SHP77 treated with DMSO at 0.1 percent for 48 hours (cell line): ENCODE data around the gene MRPL53.
"Not testable (repeated sequence)": the region's sequence is repeated elsewhere in the genome, so short reads cannot be mapped to it uniquely, and the experiment has no call there.

Experiments used
- DNase-seq: peaks from one replicate; lab custom pipeline; 2025; lab: John Stamatoyannopoulos, UW

The MRPL53 gene

DNA sequence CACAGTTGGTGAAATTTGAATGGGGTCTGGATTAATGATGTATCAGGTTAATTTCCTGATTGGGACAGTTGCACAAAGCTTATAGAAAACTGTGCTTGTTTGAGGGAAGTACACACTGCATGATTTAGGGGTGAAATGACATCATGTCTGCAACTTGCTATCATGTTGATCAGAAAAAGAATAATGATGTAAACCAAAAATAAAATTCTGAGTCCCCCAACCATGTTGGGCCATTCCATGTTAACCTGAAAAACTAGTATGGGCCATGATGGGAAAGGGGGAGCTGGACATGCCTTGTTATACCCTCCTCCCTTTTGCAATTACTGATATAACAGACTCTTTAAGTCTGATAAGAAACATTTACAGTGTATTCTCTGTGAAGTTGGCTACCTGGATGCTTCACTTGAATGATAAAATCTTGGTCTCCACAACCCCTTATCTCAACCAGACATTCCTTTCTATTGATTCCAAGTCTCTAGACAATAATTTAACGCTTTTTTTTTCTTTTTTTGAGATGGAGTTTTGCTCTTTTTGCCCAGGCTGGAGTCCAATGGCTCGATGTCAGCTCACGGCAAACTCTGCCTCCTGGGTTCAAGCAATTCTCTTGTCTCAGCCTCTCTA lies 21.8 kb downstream of the MRPL53 start:
- DNase-seq = no peak

DNA sequence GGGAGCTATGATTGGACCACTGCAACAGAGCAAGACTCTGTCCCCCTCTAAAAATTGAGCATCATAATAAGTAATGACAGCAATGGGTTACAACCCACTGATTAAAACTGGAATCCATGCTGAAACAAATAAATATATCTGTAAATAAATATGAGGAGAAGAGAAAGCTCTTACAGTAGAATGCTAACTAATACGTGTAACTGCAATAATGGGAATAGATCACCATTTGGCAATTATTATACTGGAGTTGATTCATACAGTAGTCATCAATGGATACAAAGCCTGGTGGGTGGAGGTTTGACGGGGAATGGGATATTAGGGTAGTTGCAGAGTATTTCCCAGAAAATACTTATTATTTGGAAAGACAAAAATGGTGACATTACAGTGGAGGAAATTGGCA lies 23.7 kb downstream of the MRPL53 start:
- no peak for DNase-seq

DNA sequence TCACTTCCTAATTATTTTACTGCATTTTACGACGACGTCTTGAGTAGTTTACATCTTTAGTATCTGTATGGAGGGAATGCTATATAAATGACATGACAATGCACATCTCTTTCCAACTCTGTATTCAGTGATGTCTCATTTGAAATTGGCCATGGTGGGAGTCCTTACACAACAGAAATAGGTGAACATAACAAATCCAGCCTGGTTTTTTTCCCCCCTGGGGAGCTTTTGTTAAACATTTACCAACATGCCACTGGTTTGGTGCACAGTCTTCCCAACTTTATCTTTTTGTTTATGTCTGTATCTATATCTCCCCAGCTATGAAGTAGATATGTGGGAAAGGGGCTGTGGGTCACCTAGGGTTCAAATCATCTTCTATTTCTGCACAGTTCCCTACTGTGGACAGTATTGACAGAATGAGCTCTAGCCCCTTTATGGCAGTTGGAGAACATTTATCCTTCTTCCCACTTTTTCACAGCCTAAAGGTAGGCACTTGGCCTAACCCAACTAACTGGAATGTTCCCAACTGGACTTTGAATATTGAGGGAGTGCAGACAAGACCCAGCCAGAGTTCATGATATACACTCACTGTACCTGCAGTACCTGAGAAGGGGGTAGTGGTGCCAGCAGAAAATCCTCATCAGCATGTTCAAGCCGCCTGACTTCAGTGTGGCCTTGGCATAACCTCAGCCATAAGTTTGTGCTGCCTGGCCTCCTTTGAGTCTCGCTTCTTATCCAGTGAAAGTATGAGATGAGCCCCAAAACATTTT lies 25.1 kb downstream of the MRPL53 start:
- DNase-seq = no peak

DNA sequence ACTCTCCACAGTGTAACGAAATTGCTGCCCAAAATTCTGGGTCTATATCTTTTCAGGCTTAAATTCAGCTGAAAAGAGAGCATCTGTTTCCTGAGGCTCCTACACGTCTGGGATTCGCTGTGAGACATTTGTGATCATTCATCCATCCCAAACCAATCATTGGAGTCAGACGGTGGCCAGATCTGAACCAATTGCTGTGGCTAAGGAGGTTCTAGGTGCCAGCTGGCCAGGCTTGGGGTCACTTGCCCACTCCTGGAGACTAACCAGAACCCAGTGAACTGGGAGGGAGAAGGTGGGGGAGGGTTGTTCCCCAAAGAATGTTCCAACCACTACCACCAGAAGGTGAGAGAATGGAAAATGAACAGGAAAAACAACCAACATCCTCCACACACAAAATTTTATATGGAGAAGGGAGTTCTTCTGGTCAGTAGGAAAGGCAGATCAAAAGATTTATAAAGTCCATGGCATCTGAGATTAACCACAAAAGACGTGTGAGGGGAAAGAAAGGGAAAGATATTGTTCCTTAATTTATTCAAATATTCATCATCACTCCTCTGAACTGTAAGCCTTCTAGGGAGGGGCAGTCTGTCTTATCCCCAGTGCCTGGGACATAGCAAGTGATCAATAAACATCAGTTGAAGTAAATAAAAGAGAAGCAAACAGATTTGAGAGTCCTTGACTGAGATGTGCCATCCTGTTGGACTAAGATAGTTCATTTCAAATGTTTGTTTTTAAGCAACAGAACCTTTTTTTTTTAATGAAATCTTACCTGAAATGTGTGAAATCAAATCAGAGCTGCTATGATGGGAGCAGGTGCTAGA lies 27.8 kb downstream of the MRPL53 start:
- no peak for DNase-seq

DNA sequence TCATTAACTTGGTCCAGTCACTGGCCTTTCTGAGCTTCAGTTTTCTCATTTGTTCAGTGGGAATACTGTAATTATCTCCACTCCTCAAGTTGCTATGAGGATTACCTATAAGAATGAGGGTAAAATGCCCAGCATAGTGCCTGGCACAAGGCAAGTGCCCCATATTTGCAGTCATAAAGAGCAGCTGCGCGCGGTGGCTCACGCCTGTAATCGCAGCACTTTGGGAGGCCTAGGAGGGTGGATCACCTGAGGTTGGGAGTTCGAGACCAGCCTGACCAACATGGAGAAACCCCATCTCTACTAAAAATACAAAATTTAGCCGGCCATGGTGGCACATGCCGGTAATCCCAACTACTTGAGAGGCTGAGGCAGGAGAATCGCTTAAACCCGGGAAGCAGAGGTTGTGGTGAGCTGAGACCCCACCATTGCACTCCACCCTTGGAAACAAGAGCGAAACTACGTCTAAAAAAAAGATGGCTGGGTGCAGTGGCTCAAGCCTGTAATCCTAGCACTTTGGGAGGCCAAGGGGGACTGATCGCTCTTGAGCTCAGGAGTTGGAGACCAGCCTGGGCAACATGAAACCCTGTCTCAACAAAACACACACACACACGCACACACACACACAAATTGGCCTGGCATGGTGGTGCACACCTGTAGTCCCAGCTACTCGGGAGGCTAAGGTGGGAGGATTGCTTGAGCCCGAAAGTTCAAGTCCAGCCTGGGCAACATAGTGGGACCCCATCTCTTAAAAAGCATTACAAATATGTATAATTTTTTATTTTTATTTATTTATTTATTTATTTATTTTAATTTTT lies 29.8 kb downstream of the MRPL53 start:
- DNase-seq = not testable (repeated sequence)

DNA sequence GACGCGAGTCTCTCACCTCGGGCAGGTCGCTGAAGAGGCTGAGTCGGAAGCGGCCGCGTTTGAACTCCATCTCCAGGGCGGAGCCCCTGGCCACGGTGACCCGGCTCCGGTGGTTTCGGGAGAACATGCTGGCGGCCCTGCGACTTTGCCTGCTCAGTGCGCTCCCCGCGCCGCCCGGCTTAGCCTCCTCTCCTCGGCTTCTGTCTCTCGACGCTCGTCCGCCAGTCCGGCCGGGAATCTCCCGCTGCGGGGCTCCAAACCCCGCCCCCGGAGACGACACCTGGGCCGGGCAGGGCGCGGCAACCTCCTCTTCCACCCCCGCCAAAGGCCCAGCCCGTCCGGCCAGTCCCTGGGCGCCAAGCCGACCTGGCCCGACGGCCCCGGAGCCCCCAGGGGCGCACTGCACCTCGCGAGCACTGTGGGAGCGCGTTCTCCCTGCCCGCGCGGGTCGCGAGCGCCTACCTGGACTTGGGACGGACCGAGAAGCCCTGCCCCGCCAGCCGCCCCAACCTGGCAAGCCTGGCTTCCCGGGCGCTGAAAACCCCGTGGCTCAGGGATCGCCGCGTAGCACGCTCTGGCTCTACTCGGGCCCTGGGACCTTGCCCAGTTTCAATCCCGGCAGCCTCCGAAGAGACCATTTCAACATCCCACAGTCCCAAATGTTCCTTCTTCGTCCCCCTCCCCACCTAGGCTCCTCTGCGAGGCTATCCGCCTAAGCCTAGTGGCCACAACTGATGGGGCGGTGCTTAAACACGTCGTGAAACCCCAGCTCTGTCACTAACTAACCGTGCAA lies 30.6 kb downstream of the MRPL53 start, which contains the start of gene RTKN:
TSS of gene RTKN (minus strand) at position 248 of the 793 bp plus-strand sequence. CDS start at position 127, 121 bp downstream.
- DNase-seq = no peak

DNA sequence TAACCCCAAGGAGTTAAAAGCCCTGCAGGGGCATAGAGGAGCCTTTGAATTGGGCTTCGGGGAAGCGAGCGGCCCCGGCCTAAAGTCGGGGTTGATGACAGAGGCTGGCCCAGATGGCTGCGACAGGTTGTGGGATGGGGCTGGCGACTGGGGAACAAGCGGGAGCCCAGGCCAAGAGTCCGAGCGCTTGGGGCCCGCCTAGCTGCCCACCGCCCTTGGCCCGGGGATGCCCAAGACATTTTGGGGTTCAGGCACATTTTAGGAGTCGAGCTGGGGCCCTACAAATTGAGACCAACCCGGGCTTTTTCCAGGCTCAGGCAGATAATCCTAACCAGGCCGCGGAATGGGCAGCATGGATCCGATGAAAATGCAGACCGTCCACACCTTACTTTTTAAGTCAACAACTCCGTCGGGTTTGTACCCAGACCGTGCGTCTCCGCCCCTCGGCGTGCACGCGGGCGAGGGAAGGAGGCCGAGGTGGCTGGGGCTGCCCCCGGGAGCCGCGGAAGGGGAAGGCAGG lies 31.2 kb downstream of the MRPL53 start:
- DNase-seq = no peak

DNA sequence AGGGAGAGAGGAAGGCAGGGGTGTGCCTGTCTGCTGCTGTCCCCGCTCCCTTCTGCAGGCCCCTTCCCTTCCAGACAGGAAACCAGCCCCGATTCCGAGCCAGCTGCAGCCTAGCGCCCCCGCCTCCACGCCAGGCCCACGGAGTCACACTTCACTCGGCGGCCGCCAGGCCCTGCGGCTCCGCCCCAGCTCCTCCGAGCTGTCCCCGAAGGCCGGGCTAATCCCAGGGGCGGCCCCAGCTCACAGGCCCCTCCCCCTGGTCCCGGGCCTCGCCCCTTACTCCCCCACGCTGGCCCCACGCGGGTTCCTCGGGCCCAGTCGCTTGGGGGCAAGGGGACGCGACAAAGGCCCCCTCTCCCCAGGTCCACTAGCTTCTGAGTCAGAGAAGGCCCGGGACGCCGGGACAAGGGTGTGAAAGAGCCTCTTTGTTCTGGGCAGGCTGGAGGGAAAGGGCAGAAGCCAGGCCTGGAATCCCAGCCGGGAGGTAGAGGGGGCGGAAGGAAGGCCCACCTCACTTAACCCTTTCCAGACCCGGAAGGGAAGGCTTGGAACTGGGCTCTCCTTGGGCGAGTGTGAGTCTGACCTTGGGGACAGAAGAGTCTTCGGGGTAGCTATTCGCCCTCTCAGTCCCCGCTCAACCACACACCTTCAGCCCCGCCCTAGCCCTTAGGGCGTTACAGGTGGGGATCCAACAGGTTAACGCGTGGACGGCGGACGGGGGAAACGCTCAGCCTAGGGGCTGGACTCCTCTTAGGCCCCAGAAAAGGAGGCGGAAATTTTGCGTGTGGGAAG lies 31.9 kb downstream of the MRPL53 start:
- peak; percentile 61 for DNase-seq

DNA sequence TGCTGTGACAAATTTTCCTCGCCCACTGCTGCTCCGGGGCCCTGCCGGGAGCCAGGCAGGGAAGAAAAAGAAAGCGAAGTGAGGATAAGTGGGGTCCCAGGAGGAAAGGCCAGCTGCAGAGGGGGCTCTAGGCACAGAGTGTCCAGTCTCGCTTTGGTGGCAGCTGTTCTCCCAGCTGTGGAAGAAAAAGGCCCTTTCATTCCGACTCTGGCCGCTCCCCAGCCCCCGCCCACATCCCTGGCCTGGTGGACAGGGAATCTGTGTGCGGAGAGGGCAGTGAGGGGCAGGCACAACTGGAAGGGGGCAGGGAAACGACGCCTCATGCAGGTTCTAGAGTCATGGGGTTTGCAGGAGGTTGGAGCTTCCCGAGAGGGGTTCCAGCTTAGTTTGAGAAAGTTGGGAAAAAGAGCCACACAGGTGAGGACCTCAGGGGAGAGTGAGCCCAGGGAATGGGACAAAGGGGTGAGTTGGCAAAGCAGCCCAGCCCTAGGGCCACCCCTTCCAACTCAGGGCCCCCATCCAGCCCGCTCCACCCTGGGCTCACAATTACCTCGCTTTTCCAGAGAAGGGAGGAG lies 32.6 kb downstream of the MRPL53 start:
- no peak for DNase-seq

DNA sequence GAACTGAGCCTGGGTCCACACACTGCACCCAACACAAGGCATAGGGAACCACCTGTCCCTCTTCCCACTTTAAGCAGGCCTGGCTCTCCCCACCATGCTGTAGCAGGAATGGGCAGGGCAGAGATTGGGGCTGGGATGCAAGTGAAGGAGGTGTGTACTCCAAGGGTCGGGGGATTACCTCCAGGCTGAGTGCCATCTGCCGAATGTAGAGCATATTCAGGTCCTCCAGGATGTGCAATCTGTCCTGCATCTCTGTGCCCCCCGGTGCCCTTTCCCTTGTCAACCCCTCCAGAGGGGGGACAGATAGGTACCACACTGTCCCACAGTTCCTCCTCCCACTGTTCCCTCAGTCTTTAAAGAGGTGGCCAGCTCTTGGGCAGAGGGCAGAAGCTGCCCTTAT lies 33.1 kb downstream of the MRPL53 start:
- no peak for DNase-seq

DNA sequence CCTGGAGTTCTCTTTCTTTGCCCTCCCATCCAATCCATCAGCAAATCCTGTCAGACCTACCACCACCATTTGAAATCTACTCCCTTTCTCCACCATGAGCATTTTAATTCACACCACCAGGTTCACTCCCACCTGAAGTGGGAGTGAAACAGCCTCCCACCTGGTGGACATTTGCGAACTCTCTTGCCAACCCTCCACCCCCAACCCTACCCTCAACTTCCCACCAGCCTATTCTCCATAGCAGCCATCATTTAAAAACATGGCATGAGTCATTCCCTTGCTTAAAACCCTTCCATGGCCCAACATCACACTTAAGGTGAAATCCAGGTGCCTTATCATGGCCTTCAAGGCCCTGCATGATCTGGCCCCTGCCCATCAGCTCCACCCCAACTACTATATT lies 34.2 kb downstream of the MRPL53 start:
- DNase-seq = no peak

DNA sequence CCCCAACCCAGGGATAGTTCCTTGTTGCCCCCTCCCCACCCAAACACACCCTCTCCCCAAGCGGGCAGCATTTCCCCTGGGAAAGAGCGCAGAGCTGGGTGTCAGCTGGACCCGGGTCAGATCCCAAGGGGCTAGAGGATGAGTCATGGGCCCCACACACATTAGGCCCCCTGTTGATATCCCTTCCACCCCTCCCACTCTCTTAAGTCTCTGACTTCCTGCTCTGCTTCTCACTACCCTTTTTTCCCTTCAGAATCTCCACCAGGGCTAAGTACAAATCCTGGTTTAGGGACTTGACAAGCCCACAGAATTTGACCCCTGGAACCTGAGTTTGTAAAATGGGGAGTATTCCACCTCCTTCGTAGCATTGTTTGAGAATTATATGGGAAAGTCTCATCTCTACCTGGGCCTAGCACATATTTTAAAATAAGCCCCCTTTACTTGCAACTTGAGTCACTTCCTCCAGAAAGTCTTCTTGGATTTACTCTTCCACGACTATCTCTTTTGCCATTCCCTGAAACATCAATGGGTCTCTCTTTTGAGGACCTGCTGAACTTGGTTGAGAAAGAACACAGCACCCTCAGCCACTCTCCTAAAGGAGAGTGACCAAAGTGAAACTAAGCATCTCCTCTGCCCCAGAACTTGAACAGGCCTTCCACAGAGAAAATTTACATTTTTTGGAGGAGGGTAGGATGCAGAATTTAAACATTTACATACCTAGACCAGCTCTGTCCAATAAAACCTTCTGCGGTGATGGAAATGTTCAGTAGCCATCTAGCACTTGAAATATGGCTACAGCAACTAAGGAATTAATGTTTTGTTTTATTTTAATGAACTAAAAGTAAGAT lies 35.4 kb downstream of the MRPL53 start:
- DNase-seq = no peak

DNA sequence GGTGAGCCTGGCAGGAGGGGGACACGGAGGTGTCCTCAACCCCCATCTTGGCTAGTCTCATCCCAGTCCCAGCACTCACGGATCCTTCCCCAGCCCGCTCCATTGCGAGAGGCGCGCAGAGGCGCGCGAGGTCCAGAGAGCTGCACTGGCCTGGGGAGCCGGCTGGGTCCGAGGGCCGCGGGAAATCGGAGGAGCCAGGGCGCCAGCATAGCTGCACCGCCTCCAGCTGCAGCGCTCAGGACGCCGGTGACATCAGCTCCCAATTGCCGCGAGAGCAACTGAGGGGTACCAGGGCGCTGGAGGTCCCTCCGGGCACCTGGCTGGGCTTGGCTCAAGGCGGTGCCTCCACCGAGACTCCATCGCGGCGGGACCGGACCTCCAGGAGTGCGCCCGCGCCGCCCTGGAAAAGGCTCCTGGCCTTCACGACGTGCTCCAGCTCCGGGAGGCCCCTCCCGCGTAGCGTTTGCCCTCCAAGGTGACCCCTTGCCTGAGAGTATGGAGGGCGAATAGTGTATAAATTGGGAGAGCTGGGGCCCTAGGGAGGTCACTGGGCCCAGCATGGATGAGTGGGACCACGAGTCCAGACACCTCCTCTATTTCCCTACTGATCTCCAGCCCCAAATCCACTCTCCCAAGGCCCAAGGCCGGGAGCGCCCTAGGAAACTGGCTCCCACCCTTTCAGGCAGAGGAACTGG lies 36.2 kb downstream of the MRPL53 start:
- no peak for DNase-seq

DNA sequence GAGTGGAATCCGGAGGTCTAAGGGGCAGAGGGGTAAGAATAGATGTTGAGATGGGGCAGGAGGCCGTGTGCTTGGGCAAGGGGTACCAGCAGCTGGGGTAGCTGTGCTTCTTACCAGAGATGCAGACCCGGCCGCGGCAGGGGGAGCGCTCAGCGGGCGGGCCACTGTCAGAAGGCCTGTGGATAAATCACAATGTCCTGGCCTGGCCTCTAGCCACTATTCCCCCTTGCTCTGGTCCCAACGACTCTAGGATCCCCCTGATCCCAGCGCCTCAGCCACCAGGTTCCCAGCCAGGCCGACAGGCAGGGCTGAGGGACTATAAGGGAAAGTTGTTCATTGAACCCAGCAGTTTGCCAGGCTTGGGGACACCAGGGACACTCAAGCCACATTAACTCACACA lies 42.0 kb downstream of the MRPL53 start:
- DNase-seq = no peak

DNA sequence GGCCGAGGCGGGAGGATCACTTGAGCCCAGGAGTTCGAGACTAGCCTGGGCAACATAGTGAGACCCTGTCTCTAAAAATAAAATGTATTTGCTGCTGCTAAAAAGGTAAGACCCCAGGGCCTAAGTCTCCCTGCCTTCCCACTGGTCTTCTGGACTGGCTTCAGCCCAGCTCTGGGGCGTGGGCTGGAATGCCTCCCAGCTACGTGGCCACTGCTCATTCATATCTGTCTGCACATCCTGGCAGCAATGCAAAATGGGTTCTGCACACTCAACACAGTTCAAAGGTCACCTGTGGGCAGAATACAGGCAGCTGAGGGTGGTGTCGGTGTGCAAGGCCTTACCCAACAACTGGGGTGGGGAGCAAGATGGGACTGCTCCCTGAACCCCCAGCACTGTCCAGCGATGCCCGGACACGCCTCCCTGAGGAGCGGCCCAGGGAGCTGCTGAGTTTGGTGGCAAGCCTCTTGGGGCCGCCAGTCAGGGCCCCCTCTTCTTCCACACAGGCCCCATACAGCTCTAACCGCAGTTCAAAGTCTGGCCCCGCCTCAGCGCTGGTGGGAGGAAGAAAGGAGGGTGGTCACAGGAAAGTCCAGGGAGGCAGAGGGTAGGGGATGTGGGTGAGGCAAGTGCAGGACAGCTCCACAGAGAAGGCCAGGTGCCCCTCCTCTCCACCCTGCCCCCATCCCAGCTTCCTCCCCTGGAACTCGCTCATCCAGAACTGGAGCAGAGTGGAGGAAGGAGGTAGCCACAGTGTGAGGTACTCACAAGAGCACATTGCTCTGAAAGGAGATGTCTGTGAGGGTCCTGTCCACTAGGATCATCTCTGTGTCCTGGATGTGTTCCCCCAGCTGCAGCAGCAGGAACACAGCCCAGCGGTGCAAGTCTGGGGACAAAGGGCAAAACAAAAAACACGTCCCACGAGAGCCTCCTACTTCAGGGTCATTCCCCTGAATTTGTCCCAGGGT lies 42.7 kb downstream of the MRPL53 start:
- DNase-seq = no peak

DNA sequence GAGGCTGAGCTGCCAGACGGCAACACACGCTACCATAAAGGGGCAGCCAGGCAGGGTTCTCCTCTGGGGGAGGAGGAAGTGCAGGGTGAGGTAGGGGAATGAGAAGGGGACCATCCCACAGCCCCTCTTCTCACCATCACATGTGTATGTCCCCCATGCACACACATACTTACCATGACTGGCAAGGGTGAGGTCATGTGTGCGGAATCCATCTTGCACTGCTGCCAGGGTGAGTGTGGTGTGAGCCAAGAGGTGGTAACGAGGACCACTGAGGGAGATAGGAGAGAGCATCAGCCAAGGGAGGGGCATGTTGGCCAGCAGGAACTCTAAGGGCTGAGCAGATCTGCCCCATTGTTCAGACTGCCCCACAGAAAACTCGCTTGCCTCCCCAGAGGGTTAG lies 43.8 kb downstream of the MRPL53 start:
- DNase-seq = no peak

DNA sequence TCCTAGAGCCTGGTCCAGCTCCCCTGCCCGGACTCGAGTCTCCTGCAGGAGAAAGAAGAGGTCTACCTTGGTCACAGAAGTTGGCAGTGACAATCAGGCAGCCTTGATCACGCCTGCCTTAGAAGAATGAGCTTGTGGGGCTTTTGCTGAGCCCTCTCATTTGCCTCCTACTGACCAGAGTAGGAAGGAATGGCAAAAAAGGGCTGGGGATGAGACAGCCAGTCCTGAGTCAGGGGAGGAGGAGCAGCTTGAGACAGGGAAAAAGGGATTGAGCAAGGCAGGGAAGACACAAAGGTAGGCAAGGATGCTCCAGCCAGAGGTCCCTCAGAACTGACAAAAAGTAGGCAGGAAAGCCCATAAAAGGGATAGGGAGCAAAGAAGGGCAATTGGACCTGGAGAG lies 44.9 kb downstream of the MRPL53 start:
- DNase-seq = no peak
